Activated naive CD4-positive, alpha-beta T cell treated with anti-CD3 and anti-CD28 coated beads, Interleukin-2, amount 10 ng/mL, durations not matched to agents 5 hours and 36 hours (primary cell): ENCODE results near the gene CHST15. TPM values are rescaled to one million over a fixed set of nuclear protein-coding genes. Genes with fewer than 3 reads are reported as not detected.

Experiments used
- total RNA-seq, 2 experiments: library from RNA; stranded (reverse); gene quantifications; one replicate each; pipeline ENCODE4 v1.2.3, GENCODE V29; 2021

CHST15 gene, protein sequence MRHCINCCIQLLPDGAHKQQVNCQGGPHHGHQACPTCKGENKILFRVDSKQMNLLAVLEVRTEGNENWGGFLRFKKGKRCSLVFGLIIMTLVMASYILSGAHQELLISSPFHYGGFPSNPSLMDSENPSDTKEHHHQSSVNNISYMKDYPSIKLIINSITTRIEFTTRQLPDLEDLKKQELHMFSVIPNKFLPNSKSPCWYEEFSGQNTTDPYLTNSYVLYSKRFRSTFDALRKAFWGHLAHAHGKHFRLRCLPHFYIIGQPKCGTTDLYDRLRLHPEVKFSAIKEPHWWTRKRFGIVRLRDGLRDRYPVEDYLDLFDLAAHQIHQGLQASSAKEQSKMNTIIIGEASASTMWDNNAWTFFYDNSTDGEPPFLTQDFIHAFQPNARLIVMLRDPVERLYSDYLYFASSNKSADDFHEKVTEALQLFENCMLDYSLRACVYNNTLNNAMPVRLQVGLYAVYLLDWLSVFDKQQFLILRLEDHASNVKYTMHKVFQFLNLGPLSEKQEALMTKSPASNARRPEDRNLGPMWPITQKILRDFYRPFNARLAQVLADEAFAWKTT
- under 1 TPM; 0.14 to 0.18 TPM for total RNA-seq

DNA sequence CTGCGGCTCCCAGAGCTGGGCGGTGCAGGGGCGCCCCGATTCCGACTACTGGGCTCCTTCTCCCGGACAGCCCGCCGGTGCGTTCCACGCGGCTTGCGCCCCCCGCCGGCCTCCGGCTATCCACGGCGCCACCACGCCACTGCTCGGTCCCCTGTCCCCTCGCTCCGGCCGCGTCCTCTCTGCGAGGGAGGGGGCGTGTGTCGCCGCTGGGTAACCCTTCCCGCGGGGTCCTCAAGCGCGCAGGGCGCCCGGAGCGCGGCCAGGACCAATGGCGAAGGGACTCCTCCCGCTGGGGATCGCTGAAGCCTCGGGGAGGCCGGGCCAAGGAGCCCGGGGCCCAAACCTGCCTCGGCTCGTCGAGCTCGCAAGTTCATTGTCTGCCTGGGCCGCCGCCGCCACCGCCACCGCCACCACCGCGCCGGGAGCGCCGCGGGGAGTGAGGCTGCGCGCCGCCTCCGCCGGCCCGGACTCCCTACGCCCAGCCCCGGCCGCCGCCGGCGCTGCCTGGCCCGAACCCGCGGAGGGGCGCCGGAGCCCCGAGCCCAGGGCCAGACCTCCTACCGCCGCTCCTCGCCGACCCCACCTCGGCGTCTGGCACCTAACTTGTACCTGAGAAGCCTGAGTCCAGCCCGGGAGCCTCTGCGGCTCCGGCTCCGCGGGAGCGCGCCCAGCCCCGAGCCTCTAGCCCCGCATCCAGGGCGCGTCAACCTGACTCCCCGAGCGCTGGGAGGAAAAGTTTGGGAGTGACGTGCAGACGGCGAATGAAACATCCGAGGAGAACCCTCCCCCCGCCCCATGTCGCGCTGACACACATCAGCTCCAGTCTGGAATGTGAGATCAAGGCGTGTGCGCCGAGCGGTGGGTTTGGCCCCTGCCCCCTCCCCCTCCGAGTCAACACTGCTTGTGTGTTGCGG, at the start of gene CHST15:
CHST15 (minus strand) TSS at position 739 of the 914 bp plus-strand sequence. CDS start 47,386 bp downstream, outside the sequence.

Other genes starting within 250 kb of the CHST15 start
- gene CPXM2, start 201.8 kb downstream of the CHST15 start, total RNA-seq, result not detected